PC-3 (cell line): Measurements from ENCODE around the gene MBNL1.

Experiments used
- EZH2 ChIP-seq: fragments of 300-600 bp; sonication (generic); IDR thresholded peaks from one replicate; pipeline ENCODE4 v1.6.1; 2017; ENCODE audit warnings: antibody characterized with exemption, mild to moderate bottlenecking, low read length; ENCODE audit not compliant: unreplicated experiment
- EZH2phosphoT487 ChIP-seq: fragments of 300-600 bp; sonication (generic); IDR thresholded peaks from 2 replicates; pipeline ENCODE4 v1.6.1; 2018; ENCODE audit warnings: mild to moderate bottlenecking, antibody characterized with exemption, low read length, borderline replicate concordance
- TF ChIP-seq, protein P1 (sequence below): fragments of 300-600 bp; sonication (generic); conservative IDR thresholded peaks from 2 replicates; pipeline ENCODE4 v1.5.1; 2017; ENCODE audit warnings: antibody characterized with exemption, low read depth, mild to moderate bottlenecking, low read length

DNA sequence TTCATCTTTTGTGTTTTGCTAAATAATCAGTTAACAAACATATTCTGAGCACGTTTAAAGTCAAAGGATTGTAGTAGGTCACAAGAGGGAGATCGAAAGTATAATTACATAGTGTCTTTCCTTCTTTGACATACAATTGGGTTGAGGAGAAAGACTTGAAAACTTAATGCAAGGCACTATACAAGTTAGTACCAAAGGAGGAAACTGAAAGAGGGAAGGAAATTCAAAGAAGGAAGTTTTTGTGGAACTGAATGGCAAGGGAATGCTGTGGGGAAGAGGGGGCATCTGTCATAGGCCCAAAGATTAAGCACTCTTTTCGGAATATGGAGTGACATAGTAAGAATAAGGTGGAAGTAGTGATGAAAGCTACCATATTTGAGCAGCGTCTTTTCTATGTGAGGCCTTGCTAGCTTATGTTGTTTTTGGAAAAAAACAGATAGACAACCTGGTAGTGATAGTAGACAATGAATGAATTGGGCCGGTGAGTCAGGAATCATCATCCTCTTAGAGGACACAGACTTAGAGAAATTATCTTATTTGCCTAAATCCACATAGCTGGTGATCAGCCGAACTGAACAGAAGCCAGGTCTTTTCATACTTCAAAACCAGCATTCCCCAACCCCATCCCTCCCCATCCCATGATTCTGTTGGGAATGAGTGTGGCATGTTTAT is 10.2 kb downstream of the MBNL1 start:
- TF ChIP-seq, protein P1, sequence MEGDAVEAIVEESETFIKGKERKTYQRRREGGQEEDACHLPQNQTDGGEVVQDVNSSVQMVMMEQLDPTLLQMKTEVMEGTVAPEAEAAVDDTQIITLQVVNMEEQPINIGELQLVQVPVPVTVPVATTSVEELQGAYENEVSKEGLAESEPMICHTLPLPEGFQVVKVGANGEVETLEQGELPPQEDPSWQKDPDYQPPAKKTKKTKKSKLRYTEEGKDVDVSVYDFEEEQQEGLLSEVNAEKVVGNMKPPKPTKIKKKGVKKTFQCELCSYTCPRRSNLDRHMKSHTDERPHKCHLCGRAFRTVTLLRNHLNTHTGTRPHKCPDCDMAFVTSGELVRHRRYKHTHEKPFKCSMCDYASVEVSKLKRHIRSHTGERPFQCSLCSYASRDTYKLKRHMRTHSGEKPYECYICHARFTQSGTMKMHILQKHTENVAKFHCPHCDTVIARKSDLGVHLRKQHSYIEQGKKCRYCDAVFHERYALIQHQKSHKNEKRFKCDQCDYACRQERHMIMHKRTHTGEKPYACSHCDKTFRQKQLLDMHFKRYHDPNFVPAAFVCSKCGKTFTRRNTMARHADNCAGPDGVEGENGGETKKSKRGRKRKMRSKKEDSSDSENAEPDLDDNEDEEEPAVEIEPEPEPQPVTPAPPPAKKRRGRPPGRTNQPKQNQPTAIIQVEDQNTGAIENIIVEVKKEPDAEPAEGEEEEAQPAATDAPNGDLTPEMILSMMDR: no peak
- TF ChIP-seq EZH2: no peak
- no peak for TF ChIP-seq EZH2phosphoT487
